Activated CD8-positive, alpha-beta memory T cell treated with anti-CD3 and anti-CD28 coated beads, Interleukin-2, amount 50 U/mL, for 24 hours (primary cell): ENCODE results near the gene ABLIM3.

Experiments used
- DNase-seq: peaks from one replicate; pipeline ENCODE4 v3.0.0-alpha.2; 2020; ENCODE audit errors: extremely low read depth

The ABLIM3 gene

GRCh38 chr5:149133795-149134777 lies 7.2 kb upstream of the ABLIM3 start:
- DNase-seq: no peak

DNA sequence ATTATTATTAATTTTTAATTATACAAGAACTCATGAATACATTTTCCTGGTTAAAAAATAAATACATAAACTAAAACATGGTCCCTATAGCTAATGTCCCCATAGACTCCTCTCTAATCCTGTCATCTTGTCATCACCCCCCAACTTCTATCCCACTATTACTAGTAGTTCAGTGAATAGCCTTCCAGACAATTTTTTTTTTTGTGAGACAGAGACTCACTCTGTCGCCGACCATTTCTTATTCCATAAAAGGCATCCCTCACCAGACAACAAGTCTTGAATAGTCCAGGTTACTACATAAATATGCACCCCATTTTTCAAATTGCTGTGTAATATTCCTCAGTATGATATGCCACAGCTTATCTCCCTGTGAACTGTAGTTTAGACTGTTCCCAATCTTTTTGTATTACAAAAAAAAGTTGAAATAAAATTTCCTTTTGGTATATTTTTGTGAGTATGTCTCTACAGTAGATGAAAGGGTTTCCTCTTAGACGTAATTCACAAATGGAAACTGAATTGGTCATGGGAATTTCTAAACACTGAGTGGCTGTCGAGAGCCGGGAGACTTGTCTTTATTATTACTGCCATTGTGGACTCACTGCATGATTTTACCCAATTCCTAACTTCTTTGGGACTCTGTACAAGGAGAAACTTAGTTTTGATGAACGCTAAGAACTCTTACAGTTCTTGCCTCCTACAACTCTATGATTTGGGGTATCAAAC lies 6.4 kb upstream of the ABLIM3 start:
- no peak for DNase-seq

DNA sequence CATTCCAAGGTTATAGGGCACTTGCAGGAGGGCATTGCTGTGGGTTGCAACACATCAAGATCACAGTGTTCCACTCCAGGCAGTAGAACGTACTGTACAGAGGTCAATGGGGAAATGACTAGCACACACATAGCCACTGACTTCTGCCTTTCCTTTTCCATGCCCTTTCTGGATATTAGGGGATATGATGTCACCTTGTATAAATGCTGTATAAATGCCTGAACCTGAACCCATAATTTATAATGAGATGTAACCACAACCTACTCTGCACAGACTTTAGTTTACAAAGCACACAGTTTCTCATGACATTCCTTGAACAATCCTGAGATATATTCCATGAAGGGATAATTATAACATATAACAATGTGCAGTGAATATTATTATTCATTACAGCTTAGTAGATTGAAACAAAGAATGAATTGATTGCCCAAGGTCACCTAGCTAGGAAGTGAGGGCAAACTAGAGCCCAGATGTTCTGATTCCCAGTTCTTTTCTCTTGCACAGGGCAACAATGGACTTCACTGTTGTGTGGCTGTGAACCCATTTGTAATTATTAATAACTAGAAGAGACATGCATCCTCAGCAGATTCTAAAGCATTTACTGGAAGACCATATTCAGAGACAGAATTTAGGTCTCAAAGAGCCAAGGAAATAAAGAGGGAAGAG lies 5.6 kb upstream of the ABLIM3 start:
- DNase-seq: no peak

DNA sequence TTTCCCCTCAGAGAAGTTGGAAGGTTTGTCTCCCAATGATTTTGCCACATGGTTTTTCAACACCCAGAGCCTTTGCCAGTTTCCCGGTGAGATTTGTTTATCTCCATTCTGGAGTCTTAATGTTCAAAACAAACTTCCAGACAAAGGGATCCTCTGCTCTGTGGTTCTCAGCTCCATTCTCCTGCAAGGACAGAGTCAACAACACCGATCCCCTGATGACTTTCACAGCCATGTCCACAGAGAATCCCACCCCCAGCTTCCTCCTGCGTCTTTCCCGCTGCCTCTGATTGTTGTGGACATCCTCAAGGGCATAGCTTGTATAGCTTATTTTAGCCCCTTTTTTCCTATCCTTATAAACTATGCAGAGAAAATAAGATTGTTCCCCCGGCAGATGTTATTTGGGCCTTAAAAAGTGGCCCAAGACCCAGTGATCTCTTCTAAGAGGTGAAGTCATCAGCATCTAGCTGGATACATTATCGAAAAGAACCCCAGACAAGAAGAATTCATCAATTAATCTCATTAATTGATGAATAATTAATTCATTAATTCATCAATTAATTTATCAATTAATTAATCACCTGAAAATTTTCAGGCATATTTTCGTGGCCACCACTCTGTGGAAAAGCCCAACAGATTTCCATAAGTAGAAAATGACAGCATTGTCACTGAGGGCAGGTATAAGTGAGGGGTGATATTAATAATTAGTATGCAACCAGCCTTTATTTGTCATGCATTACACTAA lies 2.9 kb upstream of the ABLIM3 start:
- no peak for DNase-seq

DNA sequence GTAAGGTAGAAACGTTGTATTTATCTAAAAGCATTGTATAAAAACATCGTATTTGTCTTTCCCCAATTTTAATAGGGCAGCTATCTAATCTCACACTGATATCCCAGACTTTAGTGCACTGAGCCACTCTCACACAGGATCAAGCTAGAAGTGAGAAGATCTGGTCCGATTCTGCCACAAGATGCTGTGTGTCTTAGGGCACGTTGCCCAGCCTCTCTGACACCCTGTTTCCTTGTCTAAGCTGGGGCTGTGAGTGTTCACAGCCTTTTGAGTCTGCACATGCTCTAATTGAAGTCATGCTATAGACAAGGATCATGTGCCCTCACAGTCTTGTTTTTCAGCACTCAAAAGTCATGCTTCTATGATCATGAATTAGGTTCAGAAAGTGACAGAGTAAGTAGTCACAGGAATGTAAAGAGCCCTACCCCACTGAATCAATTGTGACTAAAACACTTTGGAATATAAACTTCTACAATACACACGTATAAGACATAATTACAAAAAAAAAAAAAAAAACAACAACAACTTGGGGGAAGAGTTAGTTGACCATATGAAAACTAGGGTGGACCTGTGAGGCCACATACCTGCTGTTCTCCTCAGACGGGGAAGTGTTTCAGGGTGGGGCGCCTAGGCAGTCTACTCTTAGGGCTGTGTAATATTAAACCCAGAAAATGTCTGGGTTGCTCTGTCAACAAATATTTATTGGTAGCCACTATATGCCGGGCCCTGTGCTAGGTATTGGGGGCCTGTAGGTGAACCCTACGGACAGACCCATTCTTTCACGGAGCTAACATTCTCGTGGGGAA lies 893 bp upstream of the ABLIM3 start:
- DNase-seq: no peak

- no peak for DNase-seq
Measured at GRCh38 chr5:149141957-149142851, 911 bp downstream of the ABLIM3 start.

DNA sequence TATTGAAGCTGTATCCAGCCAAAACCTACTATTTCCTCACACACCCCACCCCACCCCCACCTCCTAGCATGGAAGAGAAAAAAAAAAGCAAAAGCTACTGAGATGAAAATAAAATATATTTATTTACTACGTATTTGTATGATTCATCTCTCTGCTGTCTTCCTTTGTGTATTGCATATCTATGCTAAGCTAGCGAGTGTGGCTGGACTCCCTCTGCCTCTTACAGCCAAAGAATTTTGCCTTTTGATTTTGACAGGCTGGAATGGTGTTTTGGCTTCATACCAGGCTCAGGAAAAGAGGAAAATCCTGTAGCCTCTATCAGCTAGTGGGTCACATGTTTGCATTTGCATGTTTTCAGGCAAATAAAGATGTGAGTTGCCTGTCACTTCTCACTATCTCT lies 2.2 kb downstream of the ABLIM3 start:
- no peak for DNase-seq

DNA sequence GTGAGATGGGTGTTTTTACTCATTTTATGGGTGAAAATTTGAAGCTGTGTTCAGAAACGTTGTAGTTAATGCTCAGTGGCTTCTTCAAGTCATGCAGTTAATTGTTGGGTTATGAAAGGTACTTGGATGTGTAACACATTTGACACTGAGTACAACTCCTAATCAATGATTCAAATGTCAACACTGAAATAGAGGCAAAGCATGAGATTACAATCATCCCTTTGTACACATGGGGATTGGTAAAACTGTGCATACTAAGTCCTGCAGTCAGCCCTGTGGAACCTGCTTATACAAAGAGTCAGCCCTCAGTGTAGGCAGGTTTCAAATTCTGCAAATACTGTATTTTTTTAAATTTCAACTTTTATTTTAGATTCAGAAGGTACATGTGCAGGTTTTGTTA lies 3.3 kb downstream of the ABLIM3 start:
- DNase-seq: no peak

DNA sequence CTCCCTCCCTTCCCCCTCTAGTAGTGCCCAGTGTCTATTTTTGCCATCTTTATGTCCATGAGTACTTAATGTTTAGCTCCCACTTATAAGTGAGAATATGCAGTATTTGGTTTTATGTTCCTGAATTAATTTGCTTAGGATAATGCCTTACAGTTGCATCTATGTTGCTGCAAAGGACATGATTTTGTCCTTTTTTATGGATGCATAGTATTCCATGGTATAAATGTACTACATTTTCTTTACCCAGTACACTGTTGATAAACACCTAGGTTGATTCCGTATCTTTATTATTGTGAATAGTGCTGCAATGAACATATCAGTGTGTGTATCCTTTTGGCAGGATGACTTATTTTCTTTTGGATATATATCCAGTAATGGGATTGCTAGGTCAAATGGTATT lies 3.8 kb downstream of the ABLIM3 start:
- DNase-seq: no peak

GRCh38 chr5:149147676-149148075 lies 6.4 kb downstream of the ABLIM3 start:
- no peak for DNase-seq

- DNase-seq: no peak
Measured at GRCh38 chr5:149149942-149150341, 8.6 kb downstream of the ABLIM3 start.

DNA sequence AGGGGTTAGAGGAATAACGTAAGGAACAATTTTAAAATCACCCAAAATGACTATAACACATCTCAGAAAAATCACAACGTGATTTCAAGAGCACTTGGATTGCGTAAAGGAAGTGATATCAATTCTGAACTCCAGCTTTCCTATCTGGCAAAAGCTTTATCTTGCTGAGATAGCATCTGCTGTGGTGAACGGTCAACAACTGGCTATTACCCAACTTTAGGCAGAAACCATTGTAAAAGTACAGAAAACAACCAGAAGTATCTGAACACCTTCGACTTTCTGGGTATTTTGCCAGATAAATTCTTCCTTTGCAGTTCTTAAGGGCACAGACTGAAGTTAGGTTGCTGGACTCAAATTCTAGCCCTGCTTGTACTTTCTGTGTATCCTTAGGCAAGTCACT lies 9.2 kb downstream of the ABLIM3 start:
- DNase-seq: no peak

DNA sequence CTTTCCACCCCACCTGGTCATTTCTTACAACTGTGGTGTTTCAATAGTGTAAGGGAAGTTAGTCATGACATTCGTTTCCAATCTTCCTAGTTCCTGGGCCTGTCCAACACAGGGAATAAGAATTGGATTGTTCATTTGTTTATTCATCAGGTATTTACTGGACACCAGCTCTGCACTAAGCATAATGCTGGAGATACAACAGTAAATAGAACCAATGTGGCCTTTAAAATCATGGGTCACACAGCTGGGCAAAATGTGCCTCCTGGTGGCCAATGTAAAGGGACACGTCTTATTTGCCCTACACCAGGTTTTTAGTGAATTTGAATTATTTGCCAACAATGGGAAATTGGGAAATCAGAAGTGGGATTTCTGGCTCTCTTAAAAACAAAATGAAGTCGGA lies 10.4 kb downstream of the ABLIM3 start:
- DNase-seq: no peak

DNA sequence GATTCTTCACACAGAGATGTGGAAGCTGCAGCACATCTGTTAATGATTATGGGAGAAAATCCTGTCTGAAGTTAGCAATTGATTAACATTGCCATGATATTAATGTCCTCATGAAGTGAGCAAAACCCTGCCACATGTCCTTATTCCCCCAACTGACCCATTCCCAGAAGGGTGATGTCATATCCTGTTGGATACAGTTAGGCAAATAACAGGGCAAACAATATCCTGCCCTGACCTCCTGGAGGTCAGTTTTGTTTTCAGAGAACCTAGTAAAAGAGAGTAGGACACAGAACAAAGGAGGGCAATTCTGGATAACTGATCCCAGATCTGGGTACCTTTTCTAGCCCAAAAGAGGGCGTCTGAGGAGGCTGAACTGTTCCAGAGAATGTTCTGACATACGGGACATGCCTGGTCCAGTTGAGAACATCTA lies 11.0 kb downstream of the ABLIM3 start:
- no peak for DNase-seq

- no peak for DNase-seq
Measured at GRCh38 chr5:149153193-149153750, 12.0 kb downstream of the ABLIM3 start.

DNA sequence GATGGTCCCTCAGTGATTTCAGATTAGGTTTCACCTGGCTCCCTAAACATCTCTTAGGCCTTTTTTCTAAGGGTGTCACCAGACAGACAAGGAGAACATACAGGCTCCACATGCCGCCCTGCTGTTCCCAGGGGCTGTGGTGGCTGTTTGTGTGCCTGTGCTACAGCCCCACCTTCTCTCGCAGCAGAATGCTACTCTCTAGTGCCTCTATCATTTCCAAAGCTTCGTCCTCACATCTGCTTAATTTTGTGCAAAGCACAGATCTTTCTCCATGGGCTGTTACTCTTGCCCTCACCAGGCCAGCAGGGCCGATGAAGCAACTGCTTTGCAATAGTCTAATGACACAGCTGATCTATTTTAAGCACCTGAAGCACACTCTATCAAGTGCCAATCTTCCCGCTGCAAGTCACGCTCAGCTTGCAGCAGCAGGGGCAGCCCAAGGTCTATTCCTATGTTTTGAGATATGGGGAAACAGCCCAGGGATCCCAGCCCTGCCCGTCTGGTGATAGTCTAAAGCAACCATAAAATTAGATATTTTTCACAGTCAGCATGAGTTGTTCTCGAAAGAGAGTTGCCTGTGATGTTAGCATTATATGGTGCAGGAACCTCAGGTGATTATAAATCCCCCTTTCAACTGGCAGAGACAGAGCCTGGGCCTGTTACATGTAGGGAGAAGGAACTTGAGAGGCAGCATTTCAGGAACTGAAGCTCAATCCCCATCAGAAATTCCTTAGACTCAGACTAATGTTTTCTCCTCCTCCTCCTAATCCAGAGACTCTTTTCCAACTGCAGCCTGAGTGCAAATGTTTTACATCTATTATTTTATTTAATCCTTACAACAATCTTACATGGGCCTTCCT lies 12.7 kb downstream of the ABLIM3 start:
- DNase-seq: no peak

- DNase-seq: no peak
Measured at GRCh38 chr5:149154650-149155049, 13.4 kb downstream of the ABLIM3 start.

- DNase-seq: no peak
Measured at GRCh38 chr5:149156435-149157083, 15.3 kb downstream of the ABLIM3 start.
